AG04450 (cell line): Measurements from ENCODE around the gene RC3H2. TPM values are rescaled to one million over a fixed set of nuclear protein-coding genes. Genes with fewer than 3 reads are reported as not detected.
A peak's percentile ranks its signal among the peaks of the same experiment; 100 is the strongest.

Experiments
- CTCF ChIA-PET: fragments of 300-600, 350-600 bp; formaldehyde crosslinking; extraction: SDS; loops from one replicate; lab custom pipeline; 2022; ENCODE audit warnings: antibody characterized with exemption, inconsistent platforms; lab: Charles Lee
- POLR2A ChIA-PET: fragments of 350-600 bp; formaldehyde crosslinking; extraction: SDS; loops from one replicate; lab custom pipeline; 2021; ENCODE audit warnings: antibody characterized with exemption, inconsistent platforms; lab: Yijun Ruan, JAX
- DNase-seq: peaks from one replicate; pipeline ENCODE4 v3.0.0-alpha.2; 2011; ENCODE audit warnings: low read depth, low spot score
- H3K27ac ChIP-seq: one replicate; pipeline ENCODE4 v1.5.1; 2012; ENCODE audit warnings: low read depth, low read length, control low read depth
- H3K27me3 ChIP-seq: one replicate; pipeline ENCODE4 v1.6.0; 2012; ENCODE audit warnings: low read length; ENCODE audit not compliant: control insufficient read depth, insufficient read depth
- H3K4me3 ChIP-seq: 2 replicates; pipeline ENCODE4 v1.5.1; 2011; ENCODE audit warnings: mild to moderate bottlenecking, low read depth, low read length, control low read depth
- H3K9me3 ChIP-seq: 2 replicates; pipeline ENCODE4 v1.5.1; 2012; ENCODE audit warnings: low read length; ENCODE audit not compliant: control insufficient read depth, insufficient read depth
- polyA plus RNA-seq: library from polyadenylated mRNA; depleted of rRNA; stranded (reverse); fragments of >200 nt; gene quantifications from 2 replicates; pipeline ENCODE4 v1.2.3, GENCODE V29; 2011
- TF ChIP-seq, protein P1 (sequence below): IDR thresholded peaks from 2 replicates; pipeline ENCODE4 v1.5.1; 2011; ENCODE audit warnings: low read depth, low read length, control low read depth, inconsistent platforms

Gene RC3H2
- polyA plus RNA-seq, 1 experiment, result 47.2 TPM

DNA sequence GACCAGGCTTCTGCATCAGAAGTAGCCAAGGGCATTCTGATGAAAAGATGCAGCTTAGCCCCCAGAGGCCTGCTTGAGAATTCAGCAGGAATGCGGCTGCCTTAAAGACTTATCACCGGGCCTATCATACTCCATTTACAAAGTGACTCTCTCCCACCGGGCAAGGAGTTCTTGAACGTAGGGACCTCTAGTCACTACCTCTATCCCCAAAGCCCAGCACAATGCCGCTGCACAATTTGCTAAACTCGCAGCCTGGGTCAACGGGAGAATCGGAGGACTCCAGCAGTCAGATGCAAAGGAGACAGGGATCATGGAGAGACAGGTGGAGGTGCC, 77.4 kb downstream of the RC3H2 start:
- CTCF ChIA-PET, result interaction anchor here (1.0 to 1.5 kb wide), 2 partner anchors 163 to 329 kb away, joined by 3 read pairs; no protein-coding TSS in a partner anchor
- Histone ChIP-seq H3K4me3 (peak overlapping the region; percentile 99), H3K9me3 (no peaks in the 10 kb centered on the region), H3K27ac (peak overlapping the region; percentile 99), H3K27me3 (no peaks in the 10 kb centered on the region)
- POLR2A ChIA-PET, result interaction anchor here (0.6 to 1.8 kb wide), 6 partner anchors 9 to 712 kb away, joined by 3 to 13 read pairs (median 4); partner anchors contain the start of gene RC3H2
- no peak for DNase-seq
- TF ChIP-seq, protein P1, sequence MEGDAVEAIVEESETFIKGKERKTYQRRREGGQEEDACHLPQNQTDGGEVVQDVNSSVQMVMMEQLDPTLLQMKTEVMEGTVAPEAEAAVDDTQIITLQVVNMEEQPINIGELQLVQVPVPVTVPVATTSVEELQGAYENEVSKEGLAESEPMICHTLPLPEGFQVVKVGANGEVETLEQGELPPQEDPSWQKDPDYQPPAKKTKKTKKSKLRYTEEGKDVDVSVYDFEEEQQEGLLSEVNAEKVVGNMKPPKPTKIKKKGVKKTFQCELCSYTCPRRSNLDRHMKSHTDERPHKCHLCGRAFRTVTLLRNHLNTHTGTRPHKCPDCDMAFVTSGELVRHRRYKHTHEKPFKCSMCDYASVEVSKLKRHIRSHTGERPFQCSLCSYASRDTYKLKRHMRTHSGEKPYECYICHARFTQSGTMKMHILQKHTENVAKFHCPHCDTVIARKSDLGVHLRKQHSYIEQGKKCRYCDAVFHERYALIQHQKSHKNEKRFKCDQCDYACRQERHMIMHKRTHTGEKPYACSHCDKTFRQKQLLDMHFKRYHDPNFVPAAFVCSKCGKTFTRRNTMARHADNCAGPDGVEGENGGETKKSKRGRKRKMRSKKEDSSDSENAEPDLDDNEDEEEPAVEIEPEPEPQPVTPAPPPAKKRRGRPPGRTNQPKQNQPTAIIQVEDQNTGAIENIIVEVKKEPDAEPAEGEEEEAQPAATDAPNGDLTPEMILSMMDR, result no peak

DNA sequence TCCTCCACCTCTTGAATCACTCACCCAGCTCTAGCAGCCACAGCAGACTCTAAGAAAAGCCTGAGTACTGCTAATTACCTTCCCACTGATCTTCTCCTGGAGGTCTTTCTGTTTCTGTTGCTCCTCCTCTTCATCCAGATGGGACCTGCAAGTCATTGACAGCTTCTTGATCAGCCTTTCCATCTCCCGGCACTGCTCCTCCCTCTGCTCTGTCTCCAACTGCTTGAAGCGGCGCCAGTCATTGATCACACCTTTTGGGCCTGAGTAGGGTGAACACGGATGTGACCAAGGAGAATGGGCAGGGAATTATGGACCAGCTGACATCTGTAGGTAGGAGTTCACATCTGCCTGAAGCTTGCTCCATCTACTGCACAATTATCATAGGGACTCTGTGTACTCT, 82.2 kb downstream of the RC3H2 start:
- ChIA-PET CTCF (interaction anchor here (0.6 kb wide), 1 partner anchor 172 kb away, joined by 3 read pairs; no protein-coding TSS in a partner anchor), POLR2A (no interaction called here)
- no peak overlapping the region for H3K4me3 ChIP-seq
- TF ChIP-seq, protein P1, result no peak
- no peak overlapping the region for H3K27ac ChIP-seq
- H3K27me3 ChIP-seq, result no peaks in the 10 kb centered on the region
- H3K9me3 ChIP-seq, result no peaks in the 10 kb centered on the region
- DNase-seq, result no peak

DNA sequence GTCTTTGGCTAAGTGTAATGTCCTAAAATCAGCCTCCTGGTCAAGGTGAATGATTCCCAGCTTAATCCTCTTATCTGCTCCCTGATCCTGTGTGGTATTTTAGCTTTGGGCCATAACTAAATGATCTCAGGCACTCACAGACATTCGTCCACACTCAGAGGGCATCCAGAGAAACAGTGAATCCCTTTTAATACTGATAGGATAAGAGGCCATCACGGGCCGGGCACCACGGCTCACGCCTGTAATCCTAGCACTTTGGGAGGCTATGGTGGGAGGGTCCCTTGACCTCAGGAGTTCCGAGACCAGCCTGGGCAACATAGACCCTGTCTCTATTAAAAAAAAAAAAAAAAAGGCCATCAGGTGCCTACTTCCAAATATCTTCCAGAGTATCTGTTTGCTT, 83.1 kb downstream of the RC3H2 start:
- Histone ChIP-seq H3K27me3 (no peaks in the 10 kb centered on the region), H3K4me3 (no peak overlapping the region), H3K9me3 (no peaks in the 10 kb centered on the region), H3K27ac (no peak overlapping the region)
- no peak for DNase-seq
- ChIA-PET POLR2A (no interaction called here), CTCF (no interaction called here)
- TF ChIP-seq, protein P1, result no peak

DNA sequence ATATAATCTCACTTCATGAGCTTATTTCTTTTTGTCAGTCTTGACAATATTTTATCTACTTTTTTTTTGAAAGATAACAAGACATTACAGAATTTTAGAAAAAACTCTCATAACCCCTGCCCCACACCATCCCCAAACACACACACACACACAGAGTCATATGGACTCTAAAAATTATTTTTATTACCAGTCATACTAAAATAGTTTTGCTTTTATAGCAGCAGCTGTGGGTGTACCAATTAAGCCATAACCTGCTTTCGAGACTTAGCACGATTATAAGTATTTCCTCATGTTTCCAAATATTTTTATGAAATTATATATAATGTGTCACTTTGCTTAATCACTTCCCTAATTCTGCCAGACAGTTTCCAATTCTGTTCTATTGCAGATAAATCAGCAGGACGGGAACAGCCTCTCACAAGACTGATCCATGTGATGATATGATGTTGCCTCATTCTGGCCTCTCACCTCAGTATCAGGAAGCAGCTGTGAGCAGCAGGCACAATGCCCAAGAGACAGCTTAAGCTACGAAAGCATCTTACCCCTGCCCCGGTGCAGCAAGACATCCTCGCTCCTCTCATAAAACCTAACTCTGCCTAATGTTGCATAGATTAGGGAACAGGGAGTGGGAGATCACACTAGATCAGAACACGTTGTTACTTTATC, 83.7 kb downstream of the RC3H2 start:
- no peaks in the 10 kb centered on the region for H3K27me3 ChIP-seq
- H3K27ac ChIP-seq, result no peak overlapping the region
- TF ChIP-seq, protein P1, result no peak
- DNase-seq, result no peak
- ChIA-PET CTCF (interaction anchor here (0.6 to 2.1 kb wide), 4 partner anchors 11 to 664 kb away, joined by 3 to 7 read pairs (median 4); no protein-coding TSS in a partner anchor), POLR2A (no interaction called here)
- no peaks in the 10 kb centered on the region for H3K9me3 ChIP-seq
- H3K4me3 ChIP-seq, result no peak overlapping the region

DNA sequence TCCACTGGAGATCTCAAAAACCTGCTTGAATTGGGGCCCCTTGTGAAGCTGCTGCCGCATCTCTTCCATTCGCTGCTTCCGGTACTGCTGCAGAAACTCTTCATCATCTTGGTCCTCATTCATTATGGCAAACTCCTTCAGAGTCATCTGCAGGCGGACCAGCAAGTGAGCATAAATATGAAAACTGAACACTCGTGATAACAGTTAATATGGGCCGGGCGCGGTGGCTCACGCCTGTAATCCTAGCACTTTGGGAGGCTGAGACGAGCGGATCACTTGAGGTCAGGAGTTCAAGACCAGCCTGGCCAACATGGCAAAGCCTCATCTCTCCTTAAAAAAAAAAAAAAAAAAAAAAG, 84.7 kb downstream of the RC3H2 start:
- CTCF ChIA-PET, result interaction anchor here (0.6 to 2.1 kb wide), 5 partner anchors 10 to 663 kb away, joined by 3 to 7 read pairs (median 3); no protein-coding TSS in a partner anchor
- Histone ChIP-seq H3K27me3 (no peaks in the 10 kb centered on the region), H3K9me3 (no peaks in the 10 kb centered on the region), H3K27ac (peak overlapping the region; percentile 75), H3K4me3 (no peak overlapping the region)
- DNase-seq, result no peak
- POLR2A ChIA-PET, result no interaction called here
- TF ChIP-seq, protein P1, result no peak
